HFFc6 (cell line): ENCODE results near the gene SPNS2. TPM values are rescaled to one million over a fixed set of nuclear protein-coding genes. Genes with fewer than 3 reads are reported as not detected.

Experiments
- DNase-seq: peaks from one replicate; pipeline ENCODE4 v3.0.0-alpha.2; 2018
- H3K27ac Mint-ChIP-seq: 2 replicates; pipeline ENCODE4 v1.8.0; 2020; ENCODE audit warnings: mild to moderate bottlenecking, mixed read lengths
- H3K27me3 Mint-ChIP-seq: 2 replicates; pipeline ENCODE4 v1.8.0; 2021; ENCODE audit warnings: mild to moderate bottlenecking, moderate library complexity, mixed read lengths; ENCODE audit not compliant: insufficient read depth
- H3K36me3 Mint-ChIP-seq: 2 replicates; pipeline ENCODE4 v1.8.0; 2021; ENCODE audit warnings: low read depth, mixed read lengths
- H3K4me1 Mint-ChIP-seq: 2 replicates; pipeline ENCODE4 v1.8.0; 2020; ENCODE audit warnings: low read depth, mixed read lengths
- H3K4me3 Mint-ChIP-seq: 2 replicates; pipeline ENCODE4 v1.8.0; 2020; ENCODE audit warnings: mild to moderate bottlenecking, moderate library complexity, mixed read lengths
- H3K9me3 Mint-ChIP-seq: 2 replicates; pipeline ENCODE4 v1.8.0; 2020; ENCODE audit warnings: mild to moderate bottlenecking, mixed read lengths
- total RNA-seq, 6 experiments: library from RNA; stranded (reverse); fragmentation: NEBNext Ultra II Directional; extraction: Animal tissue kit (Norgen Biotek cat#: 25700); gene quantifications; 2 replicates in 1 of 6; 3 replicates in 5 of 6; pipeline ENCODE4 v1.2.3, GENCODE V29; 2021
- TF ChIP-seq, protein P1 (sequence below): fragments of 200-600 bp; sonication (generic); IDR thresholded peaks from 2 replicates; pipeline ENCODE4 v1.5.0; 2021; ENCODE audit warnings: antibody characterized with exemption, mild to moderate bottlenecking

Gene SPNS2
- total RNA-seq, 6 experiments from 2014 or later: not detected

DNA sequence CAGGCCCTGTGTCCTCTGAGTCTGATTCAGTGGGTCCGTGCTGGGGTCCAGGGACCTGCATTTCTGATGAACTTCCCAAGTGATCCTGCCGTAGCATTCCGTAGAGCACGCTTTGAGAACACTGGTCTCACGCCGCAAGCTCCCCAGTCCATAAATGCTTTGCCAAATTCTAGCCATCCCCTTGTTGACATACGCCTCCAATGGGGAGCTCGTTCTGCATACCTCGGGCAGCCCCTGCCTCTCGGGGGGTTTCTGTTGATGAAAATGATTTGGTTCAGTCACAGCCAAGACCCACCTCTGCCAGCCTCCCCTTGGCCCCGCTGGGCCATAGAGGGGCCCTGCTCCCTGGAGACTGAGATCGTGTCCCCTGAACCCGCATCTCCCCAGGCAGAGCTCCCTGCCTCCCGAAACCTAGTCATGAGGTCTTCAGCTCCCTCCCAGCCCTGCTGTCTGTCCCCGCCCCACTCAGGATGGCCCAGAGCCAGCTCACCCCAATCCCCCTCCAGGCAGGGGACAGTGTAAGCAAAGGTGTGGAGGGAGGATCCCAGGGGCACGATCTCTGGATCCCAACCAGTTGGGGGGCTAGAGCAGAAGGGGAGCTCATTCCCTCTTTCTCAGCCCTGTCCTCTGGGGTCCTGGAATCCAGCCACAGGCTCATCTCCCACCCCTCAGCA, 16.2 kb upstream of the SPNS2 start:
- Mint-ChIP-seq H3K27ac (no peak overlapping the region), H3K4me3 (no peak overlapping the region), H3K27me3 (peaks cover 58% of the 10 kb centered on the region), H3K4me1 (no peaks in the 10 kb centered on the region; the same call in 1 of the 2 replicates), H3K9me3 (no peaks in the 10 kb centered on the region), H3K36me3 (no peaks in the 10 kb centered on the region)
- no peak for DNase-seq
- TF ChIP-seq, protein P1, sequence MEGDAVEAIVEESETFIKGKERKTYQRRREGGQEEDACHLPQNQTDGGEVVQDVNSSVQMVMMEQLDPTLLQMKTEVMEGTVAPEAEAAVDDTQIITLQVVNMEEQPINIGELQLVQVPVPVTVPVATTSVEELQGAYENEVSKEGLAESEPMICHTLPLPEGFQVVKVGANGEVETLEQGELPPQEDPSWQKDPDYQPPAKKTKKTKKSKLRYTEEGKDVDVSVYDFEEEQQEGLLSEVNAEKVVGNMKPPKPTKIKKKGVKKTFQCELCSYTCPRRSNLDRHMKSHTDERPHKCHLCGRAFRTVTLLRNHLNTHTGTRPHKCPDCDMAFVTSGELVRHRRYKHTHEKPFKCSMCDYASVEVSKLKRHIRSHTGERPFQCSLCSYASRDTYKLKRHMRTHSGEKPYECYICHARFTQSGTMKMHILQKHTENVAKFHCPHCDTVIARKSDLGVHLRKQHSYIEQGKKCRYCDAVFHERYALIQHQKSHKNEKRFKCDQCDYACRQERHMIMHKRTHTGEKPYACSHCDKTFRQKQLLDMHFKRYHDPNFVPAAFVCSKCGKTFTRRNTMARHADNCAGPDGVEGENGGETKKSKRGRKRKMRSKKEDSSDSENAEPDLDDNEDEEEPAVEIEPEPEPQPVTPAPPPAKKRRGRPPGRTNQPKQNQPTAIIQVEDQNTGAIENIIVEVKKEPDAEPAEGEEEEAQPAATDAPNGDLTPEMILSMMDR: no peak

DNA sequence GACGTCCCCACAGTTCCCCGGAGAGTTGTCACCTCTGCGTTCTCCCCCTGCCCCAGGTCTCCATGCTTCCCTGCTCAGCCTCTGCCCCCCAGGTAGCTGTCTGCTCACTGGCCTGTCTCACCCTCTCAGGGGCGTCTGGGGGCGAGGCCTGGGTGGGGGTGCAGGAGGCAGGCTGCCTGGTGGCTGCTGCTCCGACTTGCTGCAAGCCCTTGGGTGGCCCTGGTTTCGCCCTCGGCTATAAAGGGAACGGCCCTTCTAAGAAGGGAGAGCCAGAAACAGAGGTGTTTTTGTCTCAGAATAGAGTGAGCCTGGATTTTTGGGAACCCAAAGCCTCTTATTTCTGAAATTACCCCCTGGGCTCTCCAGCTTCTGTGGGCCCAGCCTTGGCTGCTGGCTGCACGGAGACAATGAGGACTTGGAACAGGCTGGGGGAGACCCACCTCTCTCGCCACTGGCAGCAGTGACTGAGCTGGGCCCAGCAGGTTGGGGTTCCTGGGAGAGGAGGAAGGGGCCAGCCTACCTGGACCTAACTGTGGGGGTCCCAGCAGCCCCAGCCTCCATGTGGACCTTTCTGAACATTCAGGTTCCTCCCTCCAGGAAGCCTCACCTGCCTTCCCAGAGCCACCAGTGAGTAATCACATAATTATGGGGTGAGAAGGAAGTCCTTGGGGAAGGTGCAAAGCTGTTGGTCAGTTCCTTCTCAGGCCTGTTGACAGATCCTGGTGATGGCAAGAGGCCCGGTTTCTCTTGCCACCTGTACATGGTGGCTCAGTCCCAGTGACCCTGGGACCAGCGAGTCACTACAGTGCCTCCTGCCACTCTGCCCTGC, 15.5 kb upstream of the SPNS2 start:
- Mint-ChIP-seq H3K4me3 (no peak overlapping the region), H3K27me3 (peaks cover 60% of the 10 kb centered on the region), H3K36me3 (no peaks in the 10 kb centered on the region), H3K27ac (no peak overlapping the region), H3K4me1 (no peaks in the 10 kb centered on the region; the same call in 1 of the 2 replicates), H3K9me3 (no peaks in the 10 kb centered on the region)
- TF ChIP-seq, protein P1: no peak
- DNase-seq: no peak

DNA sequence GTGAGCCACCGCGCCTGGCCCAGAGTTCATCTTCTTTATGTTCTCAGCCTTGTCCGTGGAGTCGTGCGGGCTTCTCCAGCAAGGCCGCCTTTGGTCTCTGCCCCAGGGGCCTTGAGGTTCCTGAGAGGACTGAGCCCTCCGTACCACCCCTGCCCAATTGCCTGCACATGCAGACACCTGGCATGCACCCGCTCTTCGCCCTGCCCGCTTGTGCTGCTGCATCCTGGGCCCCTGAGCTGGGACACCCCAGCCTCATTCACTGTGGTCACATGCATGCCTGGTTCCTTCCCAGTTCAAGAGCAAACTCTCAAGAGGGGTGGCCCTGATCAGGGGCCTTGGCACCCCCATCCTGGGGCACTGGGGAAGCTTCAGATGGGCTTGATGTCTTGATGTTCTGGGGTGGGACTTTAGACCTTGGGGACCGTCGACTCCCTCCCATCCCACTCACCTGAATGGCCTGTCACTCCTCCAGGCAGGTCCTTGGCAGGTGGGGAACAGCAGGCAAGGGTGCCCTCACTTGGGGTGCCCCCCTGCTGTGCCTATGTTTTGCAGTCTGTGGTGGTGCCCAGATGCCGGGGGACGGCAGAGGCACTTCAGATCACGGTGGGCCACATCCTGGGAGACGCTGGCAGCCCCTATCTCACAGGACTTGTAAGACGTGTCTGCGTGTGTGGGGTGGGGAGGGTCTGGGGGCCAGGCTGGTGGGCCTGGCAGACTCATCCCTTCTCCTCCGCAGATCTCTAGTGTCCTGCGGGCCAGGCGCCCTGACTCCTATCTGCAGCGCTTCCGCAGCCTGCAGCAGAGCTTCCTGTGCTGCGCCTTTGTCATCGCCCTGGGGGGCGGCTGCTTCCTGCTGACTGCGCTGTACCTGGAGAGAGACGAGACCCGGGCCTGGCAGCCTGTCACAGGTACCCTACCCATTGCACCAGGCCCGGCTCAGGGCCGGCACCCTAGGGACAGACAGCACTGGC, 12.7 kb upstream of the SPNS2 start:
- no peak for DNase-seq

DNA sequence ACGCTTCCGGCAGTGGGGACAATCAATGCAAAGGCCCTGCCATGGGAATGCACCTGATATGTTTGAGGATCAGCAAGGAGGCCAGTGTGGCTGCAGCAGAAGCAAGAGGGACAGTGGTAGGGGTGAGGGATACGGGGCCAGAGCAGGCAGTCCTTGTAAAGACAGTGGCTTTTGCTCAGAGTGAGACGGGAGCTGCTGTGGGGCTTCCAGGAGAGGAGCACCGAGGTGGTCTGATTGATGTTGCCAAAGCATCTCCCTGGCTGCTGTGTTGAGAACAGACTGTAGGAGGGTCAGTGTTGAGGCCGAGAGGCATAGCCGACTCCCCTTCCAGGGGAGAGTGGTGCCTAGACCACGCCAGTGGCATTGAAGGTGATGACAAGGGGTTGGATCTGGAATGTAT, 11.4 kb upstream of the SPNS2 start:
- H3K4me3 Mint-ChIP-seq: no peak overlapping the region
- no peak for DNase-seq
- H3K36me3 Mint-ChIP-seq: no peaks in the 10 kb centered on the region
- no peaks in the 10 kb centered on the region for H3K9me3 Mint-ChIP-seq
- no peak overlapping the region for H3K27ac Mint-ChIP-seq
- H3K27me3 Mint-ChIP-seq: peaks cover 44% of the 10 kb centered on the region
- TF ChIP-seq, protein P1: no peak
- no peaks in the 10 kb centered on the region; the same call in 1 of the 2 replicates for H3K4me1 Mint-ChIP-seq

More for the DNA sequence above, 12.7 kb upstream of the SPNS2 start:
- H3K4me3 Mint-ChIP-seq: no peak overlapping the region
- TF ChIP-seq, protein P1: no peak
- H3K27ac Mint-ChIP-seq: no peak overlapping the region
- H3K27me3 Mint-ChIP-seq: peaks cover 48% of the 10 kb centered on the region
- no peaks in the 10 kb centered on the region for H3K36me3 Mint-ChIP-seq
- no peaks in the 10 kb centered on the region; the same call in 1 of the 2 replicates for H3K4me1 Mint-ChIP-seq
- H3K9me3 Mint-ChIP-seq: no peaks in the 10 kb centered on the region
